ENCODE data around the gene PHF23.

Gene PHF23

GRCh38 chr17:7207120-7208001 lies 31.9 kb downstream of the PHF23 start:
- TF ChIP-seq CTCF (IDR thresholded peaks at IDR 0.05; ENCODE audit: low read depth, low read length): no peak
- peak in 1 of 2 donors; percentile 72 for DNase-seq (ENCODE audit: low read depth in 2 of 2)
- no peak overlapping the region for H3K4me3 ChIP-seq (replicated peaks in 1 of 2; ENCODE audit: low read depth in 2 of 2, low read length in 2 of 2)

- TF ChIP-seq CTCF (IDR thresholded peaks at IDR 0.05; ENCODE audit: low read depth, low read length): no peak
- peak overlapping the region; percentile 44 to 60 for H3K4me3 ChIP-seq (replicated peaks in 1 of 2; ENCODE audit: low read depth in 2 of 2, low read length in 2 of 2)
- no peak for DNase-seq (ENCODE audit: low read depth in 2 of 2)
These were observed 33.7 kb downstream of the PHF23 start for GRCh38 chr17:7205561-7205960.

- peak; percentile 83 to 89 for DNase-seq (ENCODE audit: low read depth in 2 of 2)
- TF ChIP-seq CTCF (IDR thresholded peaks at IDR 0.05; ENCODE audit: low read depth, low read length): no peak
These were observed 34.3 kb downstream of the PHF23 start for GRCh38 chr17:7204828-7205461.

GRCh38 chr17:7204336-7204735 lies 34.9 kb downstream of the PHF23 start:
- DNase-seq (ENCODE audit: low read depth in 2 of 2): no peak
- TF ChIP-seq CTCF (IDR thresholded peaks at IDR 0.05; ENCODE audit: low read depth, low read length): no peak
- H3K4me3 ChIP-seq (replicated peaks in 1 of 2; ENCODE audit: low read depth in 2 of 2, low read length in 2 of 2): peak overlapping the region; percentile 44 to 60

More at GRCh38 chr17:7204828-7205461, 34.3 kb downstream of the PHF23 start:
- H3K4me3 ChIP-seq (replicated peaks in 1 of 2; ENCODE audit: low read depth in 2 of 2, low read length in 2 of 2): peak overlapping the region; percentile 44 to 60

- no peak for TF ChIP-seq CTCF (IDR thresholded peaks at IDR 0.05; ENCODE audit: low read depth, low read length)
- DNase-seq (ENCODE audit: low read depth in 2 of 2): no peak
- no peak overlapping the region for H3K4me3 ChIP-seq (replicated peaks in 1 of 2; ENCODE audit: low read depth in 2 of 2, low read length in 2 of 2)
These were observed 35.9 kb downstream of the PHF23 start for GRCh38 chr17:7203391-7203790.

GRCh38 chr17:7196651-7197401 lies 42.4 kb downstream of the PHF23 start:
- DNase-seq (ENCODE audit: low read depth in 2 of 2): no peak
- H3K4me3 ChIP-seq (replicated peaks in 1 of 2; ENCODE audit: low read depth in 2 of 2, low read length in 2 of 2): no peak overlapping the region
- TF ChIP-seq CTCF (IDR thresholded peaks at IDR 0.05; ENCODE audit: low read depth, low read length): no peak
